HG03575 (cell line): ENCODE data around the gene MTHFD1L.
"Not testable (repeated sequence)": the region's sequence is repeated elsewhere in the genome, so short reads cannot be mapped to it uniquely, and the experiment has no call there.

Source experiments
- ATAC-seq: cut with Tn5 transposase; IDR thresholded peaks from one replicate; pipeline ENCODE4 v1.9.1; 2021; ENCODE audit not compliant: unreplicated experiment, insufficient number of reproducible peaks, low FRiP score; ENCODE audit errors: extremely low read depth

Gene MTHFD1L

DNA sequence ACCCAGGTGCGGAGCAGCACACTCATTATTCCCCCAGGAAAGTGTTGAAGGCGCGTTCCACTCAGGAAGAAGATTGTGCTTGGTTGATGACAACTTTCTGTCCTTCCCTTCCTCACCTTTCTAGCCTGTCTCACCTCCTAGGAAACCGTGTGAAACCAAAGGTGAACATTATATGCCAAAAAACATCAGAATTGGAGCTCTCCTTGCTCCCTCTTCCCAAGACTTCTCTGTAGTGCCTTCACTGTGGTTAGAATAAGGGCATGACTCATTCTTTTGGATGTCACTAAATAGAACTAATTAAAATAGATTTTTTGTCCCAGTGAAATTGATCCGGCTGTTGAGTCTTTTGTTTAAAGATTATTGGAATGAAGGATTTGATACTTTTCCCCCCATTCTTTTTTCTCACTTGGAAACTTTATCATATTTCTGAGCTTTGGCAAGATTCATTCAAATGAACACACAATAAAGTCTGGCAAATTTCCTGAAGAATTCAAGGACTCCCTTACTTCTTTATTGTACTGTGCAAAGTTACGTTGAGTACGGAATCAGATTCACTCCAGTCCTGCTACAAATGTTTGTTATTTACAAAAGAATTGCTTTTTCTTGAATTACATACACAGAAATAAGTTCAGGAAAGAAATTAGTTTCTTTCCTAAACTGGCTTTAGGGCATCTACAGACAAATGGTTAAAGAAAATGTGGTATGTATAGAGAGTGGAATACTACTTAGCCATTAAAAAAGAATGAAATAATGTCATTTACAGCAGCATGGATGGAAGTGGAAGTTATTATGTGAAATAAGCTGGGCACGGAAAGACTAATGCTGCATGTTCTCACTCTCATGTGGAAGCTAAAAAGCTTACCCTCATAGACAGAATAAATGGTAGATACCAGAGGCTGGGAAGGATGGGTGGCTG is 231.4 kb downstream of the MTHFD1L start:
- no peak for ATAC-seq

DNA sequence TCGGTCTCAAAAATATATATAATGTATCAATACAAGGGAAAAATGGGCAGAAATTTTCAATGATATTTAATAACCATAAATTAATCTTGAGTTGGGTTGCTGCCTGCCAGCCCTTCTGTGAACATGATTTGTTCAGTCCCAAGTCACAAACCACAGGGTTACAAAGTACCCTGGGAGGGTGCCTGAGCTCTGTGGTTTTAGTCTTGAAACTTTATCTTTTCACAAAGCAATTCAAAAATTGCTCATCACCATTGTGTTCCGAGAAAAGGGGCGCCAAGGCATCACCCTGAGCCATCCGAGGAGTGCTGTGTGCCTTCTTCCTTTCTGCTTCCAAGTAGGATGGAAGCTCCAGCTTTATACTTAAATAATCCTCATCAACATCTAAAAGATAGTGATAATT is 232.7 kb downstream of the MTHFD1L start:
- no peak for ATAC-seq

DNA sequence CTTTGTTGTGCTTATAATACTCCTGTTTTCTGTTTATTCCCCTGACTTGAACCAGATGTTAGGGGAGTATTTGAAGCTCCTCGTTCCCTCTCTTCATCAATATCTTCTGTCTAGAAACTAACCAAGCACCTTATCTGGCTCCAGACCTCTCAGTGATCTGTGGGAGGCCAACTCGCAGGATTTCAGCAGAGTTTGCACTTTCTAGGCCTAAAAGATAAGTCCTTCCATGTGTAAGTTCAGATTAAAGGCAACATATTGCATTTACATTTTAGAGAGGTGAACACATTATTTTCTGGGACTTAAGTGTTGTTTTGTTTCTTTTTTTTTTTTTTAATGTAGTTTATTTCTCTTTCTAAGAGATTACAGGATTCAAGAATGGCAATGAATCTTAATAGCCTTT is 234.8 kb downstream of the MTHFD1L start:
- no peak for ATAC-seq

DNA sequence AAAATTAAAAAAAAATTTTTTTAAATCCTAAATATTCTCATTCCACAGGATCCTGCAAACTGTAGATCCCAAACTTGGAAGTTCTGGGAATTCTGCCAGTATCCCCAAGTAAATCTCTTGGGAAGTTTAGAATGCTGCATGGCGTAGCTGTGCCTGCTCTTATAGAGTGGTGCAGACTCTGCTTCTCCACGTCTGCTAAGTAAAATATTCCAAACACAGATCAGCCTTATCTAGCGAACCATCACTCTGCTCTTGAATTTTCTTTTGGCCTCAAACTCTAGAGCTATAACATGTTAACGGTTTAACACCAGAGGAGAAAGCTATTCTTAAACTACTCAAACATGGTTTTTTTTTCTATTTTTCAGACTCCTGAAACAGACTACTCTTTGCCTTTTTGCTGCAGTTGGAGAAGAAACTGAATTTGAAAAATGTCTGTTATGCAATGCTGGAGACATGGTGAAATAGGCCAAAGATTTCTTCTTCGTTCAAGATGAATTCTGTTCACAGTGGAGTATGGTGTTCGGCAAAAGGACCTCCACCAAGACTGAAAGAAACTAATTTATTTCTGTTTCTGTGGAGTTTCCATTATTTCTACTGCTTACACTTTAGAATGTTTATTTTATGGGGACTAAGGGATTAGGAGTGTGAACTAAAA is 235.8 kb downstream of the MTHFD1L start:
- ATAC-seq = no peak

DNA sequence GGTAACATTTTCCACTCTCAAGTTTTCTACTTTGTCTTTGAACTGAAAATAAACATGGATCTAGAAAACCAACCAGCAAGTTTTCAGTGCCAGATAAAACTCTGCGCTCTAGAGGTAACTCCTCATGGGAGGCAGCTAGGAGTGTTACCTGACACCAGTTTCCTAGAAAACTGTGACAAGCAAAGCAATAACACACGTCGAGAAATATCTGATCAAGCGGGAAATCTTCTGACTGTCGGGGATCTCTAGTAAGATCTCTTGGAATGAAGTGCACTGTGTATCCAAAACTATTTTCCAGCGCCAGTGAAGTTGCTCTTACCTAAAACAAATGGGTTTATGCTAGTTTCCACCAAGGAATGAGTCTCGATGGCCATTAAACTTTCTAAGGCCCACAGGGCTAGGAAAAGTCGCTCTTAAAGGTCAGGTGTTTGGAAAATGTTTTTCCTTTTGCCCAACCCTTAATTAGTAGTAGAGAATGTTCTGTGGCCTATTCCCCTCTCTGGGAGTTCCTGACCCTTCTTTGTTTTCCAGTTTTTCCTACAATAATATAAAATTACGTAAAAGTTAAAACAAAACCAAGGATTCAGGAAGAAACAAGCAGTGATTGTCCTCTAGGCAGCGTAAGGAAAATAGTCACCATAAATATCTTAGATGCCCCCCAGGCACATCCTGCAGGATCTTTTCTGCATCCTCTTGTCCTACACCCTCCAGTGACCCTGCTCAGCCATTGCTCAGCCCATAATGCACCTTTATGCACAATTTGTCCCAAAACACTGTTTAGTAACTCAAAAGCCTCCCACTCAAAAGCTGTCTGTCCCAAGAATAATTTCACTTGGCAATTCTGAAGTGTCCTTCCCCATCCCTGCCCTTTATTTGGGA is 236.6 kb downstream of the MTHFD1L start:
- ATAC-seq = no peak

DNA sequence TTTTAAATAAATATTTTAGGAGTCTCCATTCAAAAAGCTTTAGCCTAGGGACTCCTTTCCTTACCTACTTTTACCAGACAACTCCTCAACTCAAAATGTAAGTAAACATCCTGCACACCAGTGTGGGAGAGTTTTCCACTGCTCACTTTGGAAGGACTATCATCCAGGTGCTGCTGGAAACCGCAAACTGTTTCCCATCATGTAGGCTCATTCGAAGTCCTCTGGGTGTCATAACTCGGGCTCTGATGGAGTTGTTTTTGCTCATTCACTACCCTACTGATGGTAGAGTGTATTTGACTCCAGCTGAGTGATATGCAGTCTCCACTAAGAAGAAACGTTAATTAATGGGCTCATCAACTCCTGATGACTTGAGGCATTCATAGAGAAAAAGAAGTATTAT is 237.8 kb downstream of the MTHFD1L start:
- no peak for ATAC-seq

DNA sequence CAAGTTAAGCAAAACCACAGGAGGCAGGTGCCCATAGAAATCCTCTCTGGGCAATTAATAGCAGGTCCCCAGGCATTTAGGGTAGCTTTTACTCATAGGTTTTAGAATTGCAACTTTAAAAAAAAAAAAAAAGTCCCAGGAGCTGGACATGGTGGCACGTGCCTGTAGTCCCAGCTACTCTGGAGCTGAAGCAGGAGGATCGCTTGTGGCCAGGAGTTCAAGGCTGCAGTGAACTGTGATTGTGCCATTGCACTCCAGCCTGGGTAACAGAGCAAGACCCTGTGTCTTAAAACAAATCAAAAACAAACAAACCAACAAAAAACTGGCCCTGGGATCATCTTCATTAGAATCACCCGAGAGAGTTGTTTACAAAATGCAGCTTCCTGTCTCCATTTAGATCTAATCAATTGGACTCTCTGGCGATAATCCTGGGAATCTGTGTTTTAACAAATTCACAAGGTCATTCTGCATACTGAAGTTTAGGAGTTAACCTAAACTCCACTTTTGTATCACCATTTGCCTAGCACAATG is 242.5 kb downstream of the MTHFD1L start:
- no peak for ATAC-seq

DNA sequence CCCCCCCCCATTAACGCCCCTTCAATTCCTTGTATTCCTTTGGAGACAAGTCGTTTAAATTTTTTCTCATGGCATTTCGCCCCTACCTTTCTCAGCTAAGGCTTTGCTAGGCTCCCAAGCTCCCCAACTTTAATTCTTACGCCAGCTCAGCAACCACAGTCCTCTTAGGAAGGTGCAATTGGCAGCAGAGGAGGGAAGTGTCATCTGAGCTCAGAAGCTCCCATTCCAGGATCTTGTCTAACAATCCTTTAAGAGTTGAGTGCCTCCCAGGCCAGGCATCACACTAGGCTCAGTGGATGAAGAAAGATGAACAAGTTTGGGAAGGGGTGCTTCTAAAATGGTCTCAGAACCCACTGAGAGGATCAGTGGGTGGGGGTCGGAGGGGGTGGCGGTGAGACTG is 243.0 kb downstream of the MTHFD1L start:
- ATAC-seq = no peak

DNA sequence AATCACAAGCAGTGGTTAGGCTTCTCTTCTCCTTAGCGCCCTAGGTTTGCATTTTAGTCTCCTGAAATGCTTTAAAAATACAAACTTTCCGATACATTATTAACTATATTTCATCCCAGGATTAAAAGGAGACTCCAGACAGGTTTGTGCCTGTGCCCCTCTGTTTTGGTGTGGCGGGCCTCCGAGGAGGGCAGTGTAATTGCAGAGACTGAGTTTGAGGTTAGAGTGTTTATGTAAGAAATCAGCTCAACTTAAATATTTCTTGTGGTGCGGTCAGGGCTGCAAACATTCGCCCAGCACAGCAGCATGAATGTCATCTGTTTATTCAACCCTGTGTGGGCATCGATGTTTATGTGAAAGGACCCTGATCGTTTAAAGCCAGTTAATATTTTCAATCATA is 243.9 kb downstream of the MTHFD1L start:
- ATAC-seq = no peak

DNA sequence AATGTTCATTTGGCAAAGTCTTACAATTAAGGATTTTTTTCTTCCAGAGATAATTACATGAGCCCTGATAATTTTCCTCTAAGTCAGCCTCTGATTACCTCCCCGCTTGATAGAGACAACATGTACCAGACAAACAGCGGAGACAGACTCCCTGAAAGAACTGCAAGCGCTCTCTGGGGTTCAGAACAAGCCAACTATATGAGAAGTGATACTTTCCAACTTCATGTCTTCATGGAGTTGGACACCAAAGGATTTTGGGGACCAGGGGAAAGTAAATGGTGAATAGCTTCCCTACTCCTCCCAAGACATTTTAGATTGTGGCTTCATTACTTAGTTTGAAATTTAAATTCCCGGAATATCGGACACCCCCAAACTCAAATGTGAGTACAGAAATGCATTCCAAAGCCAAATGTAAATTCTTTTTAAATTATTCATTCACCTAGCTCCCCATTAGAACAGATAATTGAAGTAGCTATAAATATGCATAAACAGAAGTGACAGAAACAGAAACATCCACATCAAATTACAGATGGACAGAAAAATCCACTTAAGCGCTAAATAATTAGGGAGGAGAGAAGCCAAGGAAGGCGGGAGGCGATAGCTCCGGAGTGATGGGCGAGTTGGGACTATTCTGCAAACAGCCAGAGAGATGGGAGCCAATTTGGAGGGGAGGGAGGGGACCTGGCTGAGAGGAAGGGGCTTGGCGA is 244.5 kb downstream of the MTHFD1L start:
- no peak for ATAC-seq

DNA sequence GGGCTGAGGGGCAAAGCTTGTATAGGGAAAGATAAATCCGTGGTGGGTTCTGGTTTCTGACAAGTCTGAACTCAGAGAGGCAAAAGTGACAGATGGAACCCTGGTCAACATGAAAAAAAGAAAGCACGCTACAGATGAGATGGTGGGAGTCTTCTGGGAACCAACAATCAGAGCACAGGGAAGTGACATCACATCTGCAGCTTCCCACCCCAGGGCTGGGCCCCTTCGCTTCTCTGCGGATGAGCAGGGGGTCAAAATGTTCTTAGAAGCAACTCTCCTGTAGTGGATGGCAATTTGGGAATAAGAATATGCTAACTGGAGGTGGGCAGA is 245.0 kb downstream of the MTHFD1L start:
- no peak for ATAC-seq

DNA sequence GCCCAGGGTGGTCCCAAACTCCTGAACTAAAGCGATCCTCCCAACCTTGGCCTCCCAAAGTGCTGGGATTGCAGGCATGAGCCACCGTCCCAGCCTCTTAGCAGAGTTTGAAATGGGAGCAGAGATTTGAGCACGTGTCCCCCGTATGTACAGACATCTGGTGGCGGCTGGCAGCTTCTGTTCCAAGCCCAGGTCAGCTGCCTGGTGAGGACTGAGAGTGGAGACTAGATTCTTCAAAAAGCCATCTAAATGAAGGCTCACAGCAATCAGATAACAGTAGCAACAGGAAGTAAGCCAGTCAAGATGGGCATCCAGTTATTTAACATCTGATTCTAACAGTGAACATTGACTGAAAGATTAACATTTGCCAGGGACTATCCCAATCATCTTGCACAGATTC is 246.2 kb downstream of the MTHFD1L start:
- no peak for ATAC-seq

DNA sequence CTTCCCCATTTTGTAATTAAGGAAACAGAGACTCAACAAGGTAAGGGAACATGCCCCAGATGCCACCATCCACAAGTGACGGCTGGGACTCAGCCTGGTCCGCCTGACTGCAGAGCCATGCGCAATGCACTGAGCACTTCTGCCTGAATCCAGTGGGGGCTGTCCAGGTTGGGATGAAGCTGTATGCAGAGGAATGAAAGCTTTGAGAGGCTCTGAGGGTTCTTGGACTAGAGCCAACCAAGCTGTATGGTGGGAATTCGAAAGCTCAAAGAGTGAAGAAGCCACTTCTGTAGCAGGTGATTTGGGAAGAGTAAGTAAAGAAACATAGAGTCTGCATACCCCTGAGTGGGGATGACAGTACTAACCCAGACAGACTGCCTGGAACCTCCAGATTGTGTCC is 246.6 kb downstream of the MTHFD1L start:
- no peak for ATAC-seq

DNA sequence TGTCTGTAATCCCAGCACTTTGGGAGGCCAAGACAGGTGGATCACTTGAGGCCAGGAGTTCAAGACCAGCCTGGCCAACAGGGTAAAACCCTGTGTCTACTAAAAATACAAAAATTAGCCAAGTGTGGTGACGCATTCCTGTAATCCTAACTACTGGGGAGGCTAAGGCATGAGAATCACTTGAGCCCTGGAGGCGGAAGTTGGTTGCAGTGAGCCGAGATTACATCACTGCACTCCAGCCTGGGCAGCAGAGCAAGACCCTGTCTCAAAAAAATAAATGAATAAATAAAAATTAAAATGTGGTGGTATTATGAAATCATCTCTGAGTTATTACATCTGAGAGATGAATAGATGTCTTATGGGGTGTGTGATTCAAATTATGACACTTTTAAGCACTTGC is 247.4 kb downstream of the MTHFD1L start:
- ATAC-seq = not testable (repeated sequence)

DNA sequence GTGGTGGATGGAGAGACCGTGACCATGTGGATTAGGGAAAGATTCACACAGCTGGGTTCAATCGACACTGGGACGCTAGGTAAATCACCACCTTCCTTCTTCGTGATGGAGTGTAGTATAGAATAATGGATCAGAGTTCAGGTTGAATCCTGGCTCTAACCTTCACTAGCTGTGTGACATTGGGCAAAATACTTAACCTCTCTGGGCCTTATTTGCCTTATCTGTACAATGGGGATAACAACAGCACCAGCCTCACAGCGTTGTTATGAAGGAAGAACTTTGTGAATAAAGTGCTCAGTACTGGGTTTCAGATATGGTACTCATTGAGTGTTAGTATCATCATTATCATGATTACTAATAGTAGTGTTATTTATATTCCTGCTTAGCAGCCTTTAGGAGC is 248.1 kb downstream of the MTHFD1L start:
- no peak for ATAC-seq

DNA sequence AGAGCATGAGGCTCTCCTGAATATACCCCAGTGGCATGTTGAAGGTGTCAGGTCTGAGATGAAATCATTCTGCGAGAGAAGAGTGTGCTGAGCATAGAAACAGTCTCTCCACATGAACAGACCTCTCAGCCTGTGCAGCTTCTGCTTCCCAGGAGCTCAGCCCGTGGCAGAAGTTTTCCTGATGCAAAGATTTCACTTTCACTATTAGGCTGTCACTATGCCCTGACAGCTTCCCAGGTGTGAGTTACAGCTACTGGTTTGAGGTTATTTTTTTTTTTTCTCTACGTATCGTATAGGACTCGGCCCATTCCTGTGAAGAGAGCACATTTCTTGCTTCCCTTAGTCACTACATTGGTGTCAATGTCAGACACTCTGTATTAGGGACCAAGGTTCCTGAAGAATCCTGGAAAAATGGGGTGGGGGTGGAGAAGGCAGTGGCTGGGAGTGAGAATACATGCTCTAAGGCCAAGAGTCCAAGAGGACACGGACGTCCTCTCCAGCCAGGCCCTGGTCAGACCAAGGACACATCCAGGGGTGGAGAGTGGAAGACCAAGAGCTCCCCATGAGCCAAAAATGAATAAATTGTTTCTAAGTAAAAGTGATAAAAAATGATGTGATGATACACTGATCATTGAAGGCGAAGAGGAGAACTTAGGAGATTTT is 253.1 kb downstream of the MTHFD1L start:
- no peak for ATAC-seq

DNA sequence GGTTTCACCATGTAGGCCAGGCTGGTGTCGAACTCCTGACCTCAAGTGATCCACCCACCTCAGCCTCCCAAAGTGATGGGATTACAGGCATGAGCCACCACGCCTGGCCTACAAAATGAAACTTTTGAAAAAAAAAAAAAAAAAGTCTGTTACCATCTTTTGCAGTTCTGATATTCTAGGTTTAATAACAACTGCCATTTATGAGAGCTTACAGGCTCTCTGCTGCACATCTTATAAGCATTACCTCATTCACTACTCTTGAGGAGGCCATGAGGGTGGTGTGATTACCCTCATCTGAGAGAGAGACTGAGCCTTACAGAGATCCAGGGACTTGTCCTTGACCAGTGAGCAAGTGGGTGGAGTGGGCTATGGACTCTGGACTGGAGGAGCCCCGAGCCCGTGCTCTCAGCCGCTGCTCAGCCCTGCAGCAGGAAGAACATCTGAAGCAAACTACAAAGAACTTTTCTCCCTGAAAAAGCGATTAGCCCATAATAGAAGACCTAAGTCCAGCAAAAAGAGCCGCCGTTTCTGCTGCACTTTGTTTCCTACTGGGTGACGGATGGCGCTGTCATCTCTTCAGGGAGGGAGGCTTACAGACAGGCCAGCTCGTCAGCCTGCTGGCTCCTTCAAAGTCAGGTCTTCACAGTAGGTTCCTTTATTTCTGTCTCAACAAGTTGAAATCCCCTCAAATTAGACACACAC is 254.5 kb downstream of the MTHFD1L start:
- no peak for ATAC-seq

DNA sequence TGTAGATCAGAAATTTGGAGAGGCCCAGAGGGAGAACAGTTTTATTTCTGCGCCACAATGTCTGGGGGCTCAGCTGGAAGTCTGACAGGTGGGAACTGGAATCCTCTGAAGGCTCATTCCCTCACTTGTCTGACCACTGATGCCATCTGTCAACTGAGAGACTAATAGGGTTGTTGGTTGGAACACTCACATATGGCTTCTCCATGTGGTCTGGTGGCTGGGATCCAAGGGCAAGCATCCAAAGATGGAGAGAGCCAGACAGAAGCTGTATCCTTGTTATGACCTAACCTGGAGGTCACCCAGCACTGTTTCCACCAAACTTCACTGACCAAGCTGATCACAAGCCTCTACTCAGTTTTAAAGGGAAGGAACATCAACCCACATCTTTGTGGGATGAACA is 256.4 kb downstream of the MTHFD1L start:
- ATAC-seq = no peak
